ENCODE data around the gene DEF6.

DEF6 gene

GRCh38 chr6:35360349-35361138 lies 62.9 kb downstream of the DEF6 start:
- no peak overlapping the region for H3K4me3 ChIP-seq (ENCODE audit: low read length)
- no peak for TF ChIP-seq ZNF274 (IDR thresholded peaks at IDR 0.05; ENCODE audit: low read depth, low read length)

- no peak for TF ChIP-seq ZNF274 (IDR thresholded peaks at IDR 0.05; ENCODE audit: low read depth, low read length)
- no peak overlapping the region for H3K4me3 ChIP-seq (ENCODE audit: low read length)
Measured at GRCh38 chr6:35362200-35362599, 64.6 kb downstream of the DEF6 start.

DNA sequence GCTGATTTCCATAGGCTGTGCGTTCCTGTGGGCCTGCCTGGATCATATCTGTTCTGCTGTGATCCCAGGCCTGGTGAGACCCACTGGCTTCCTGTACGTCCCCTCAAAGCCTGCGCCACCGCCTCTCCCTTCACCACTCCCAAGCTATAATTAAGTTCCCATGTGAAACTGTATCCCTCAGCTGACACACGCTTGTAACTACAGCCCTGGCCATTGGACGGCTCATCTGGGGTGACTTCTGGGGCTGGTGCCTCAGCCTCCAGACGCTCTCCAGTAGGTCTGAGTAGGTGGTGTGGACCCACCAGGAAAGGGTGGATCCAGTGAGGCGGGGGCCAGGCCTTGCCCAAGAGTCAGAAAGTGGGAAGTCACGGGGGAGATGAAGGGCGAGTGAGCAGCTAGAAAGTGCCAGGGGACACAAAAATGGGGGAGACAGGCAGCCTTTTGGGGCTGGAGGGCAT lies 65.7 kb downstream of the DEF6 start:
- no peak overlapping the region for H3K4me3 ChIP-seq (ENCODE audit: low read length)
- TF ChIP-seq ZNF274 (IDR thresholded peaks at IDR 0.05; ENCODE audit: low read depth, low read length), result no peak

DNA sequence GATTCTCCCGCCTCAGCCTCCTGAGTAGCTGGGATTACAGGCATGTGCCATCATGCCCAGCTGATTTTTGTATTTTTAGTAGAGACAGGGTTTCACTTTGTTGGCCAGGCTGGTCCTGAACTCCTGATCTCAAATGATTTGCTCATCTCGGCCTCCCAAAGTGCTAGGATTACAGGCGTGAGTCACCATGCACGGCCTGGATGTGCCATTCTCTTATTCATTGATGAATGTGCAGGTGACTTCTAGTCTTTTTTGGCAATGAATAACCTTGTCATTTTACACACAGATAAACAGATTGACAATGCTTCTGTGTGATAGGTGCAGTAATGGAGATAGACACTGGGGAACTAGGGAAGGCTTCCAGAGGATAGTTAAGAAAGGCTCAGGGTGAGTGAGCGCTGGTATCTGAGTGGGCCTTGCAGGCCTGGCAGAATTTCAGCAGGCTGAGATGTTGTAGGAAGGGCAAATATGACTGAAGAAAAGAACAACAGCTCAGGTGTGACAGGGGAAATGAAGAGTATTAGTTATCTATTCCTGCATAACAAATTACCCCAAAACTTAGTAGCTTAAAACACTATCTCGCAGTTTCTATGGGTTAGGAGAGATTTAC lies 68.1 kb downstream of the DEF6 start:
- H3K4me3 ChIP-seq (ENCODE audit: low read length), result no peak overlapping the region
- TF ChIP-seq ZNF274 (IDR thresholded peaks at IDR 0.05; ENCODE audit: low read depth, low read length), result no peak

DNA sequence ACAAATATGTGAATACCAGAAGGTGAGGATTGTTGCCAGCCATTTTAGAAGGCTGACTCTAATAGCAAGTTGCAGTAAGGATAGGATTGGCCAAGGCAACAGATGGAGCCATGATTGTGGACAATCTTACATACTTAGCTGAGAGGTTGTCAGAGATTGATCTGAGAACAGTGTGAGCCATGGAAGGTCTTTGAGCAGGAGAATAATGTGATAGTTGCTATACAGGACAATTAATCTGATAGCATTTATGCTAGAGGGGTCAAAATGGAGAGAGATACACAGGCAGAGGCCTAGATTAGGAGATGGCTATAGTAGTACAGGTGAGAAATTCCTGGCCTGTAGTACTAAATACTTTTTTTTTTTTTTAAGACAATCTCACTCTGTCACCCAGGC lies 68.6 kb downstream of the DEF6 start:
- TF ChIP-seq ZNF274 (IDR thresholded peaks at IDR 0.05; ENCODE audit: low read depth, low read length), result no peak
- no peak overlapping the region for H3K4me3 ChIP-seq (ENCODE audit: low read length)

- TF ChIP-seq ZNF274 (IDR thresholded peaks at IDR 0.05; ENCODE audit: low read depth, low read length), result no peak
- H3K4me3 ChIP-seq (ENCODE audit: low read length), result no peak overlapping the region
Measured at GRCh38 chr6:35367646-35368037, 70.0 kb downstream of the DEF6 start.

DNA sequence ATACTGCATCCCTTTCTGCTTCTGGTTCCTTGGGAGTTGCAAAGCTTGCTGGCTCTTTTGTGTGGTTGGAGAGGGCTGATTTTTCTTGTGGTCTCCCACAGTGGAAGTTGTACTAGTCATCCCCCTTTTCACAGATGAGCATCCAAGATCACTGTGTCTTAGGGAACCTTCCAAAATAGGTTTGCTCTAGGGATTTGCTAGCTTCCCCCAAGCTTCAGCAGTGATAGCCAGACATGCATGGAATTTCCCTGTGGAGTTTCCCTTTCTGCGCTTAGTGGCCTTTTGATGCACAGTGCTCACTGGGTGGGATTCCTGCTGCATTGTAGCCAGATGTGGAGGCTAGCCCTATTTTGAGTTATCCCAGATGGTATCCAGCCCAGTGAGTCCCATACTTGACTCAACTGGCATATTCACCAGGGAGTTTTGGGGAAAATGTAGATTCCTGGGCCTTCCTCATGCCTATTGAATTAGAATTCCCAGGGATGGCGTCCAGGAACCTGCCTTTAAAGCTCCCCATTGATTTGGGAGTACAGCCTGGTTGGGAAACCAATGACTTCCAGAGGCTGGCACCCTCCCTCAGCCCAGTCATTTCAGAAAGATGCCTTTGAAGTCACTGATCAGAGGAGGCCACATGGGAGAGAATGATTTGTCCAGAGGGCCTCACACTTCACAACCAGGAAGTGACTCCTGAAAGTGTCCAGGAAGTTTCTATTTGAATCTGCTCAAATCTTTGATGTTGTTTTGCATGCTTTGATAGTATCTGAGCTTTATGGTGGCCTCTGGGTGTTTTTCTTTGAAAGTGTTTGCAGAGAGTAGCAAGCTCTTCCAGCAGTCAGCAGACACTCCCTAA lies 70.6 kb downstream of the DEF6 start:
- no peak for TF ChIP-seq ZNF274 (IDR thresholded peaks at IDR 0.05; ENCODE audit: low read depth, low read length)
- H3K4me3 ChIP-seq (ENCODE audit: low read length), result no peak overlapping the region

- H3K4me3 ChIP-seq (ENCODE audit: low read length), result no peak overlapping the region; the same call in 1 of the 2 replicates
- no peak for TF ChIP-seq ZNF274 (IDR thresholded peaks at IDR 0.05; ENCODE audit: low read depth, low read length)
Measured at GRCh38 chr6:35370124-35370741, 72.6 kb downstream of the DEF6 start.

GRCh38 chr6:35370785-35371493 lies 73.3 kb downstream of the DEF6 start:
- H3K4me3 ChIP-seq (ENCODE audit: low read length), result no peak overlapping the region; the same call in 1 of the 2 replicates
- TF ChIP-seq ZNF274 (IDR thresholded peaks at IDR 0.05; ENCODE audit: low read depth, low read length), result no peak

All from GM08714 (cell line).